Measurements from ENCODE around the gene ACMSD. TPM values are rescaled to one million over a fixed set of nuclear protein-coding genes. Genes with fewer than 3 reads are reported as not detected.

Gene ACMSD
- total RNA-seq (not detected in 2 replicates), polyA plus RNA-seq (not detected in 2 replicates), polyA minus RNA-seq (ENCODE audit: low replicate concordance) (not detected in 2 replicates)
- polyA plus RNA-seq (2012) = not detected in 2 replicates

DNA sequence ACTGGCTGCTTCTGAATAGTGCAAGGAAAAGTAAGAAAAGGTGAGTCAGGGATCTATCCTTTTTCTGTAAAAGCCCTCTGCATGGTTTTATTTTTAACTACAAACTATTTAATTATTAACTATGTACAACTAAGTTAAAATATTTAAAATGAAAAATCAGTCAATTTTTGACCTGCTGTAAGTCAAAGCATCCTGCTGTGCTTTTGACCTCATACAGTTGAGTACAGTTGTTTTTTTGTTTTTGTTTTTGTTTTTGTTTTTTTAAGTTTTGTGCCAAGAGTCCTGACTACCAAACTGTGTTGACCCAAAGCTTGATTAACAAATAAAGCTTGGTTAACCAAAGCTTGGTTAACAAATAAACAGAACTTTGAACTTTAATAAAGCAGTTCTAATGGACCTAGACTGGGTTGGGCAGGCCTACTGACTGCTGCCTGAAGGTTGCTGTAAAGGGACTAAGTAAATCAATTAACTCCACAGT, at the start of gene ACMSD:
Gene ACMSD, plus strand, starts transcription at position 474 of the 478 bp plus-strand sequence. CDS start 67 bp downstream, outside the sequence.
- no peaks in the 10 kb centered on the region for H3K4me1 ChIP-seq (ENCODE audit: control insufficient read depth, extremely low read depth, insufficient read depth, low read length)
- H3K4me2 ChIP-seq (ENCODE audit: extremely low read depth, insufficient read depth, low read length) = no peak within 1 kb of the TSS
- no peaks in the 10 kb centered on the region for H3K9me3 ChIP-seq (ENCODE audit: control insufficient read depth, insufficient read depth, low read depth, low read length)
- no peaks in the 10 kb centered on the region for H3K27me3 ChIP-seq (ENCODE audit: control insufficient read depth, insufficient read depth, low read length)
- TF ChIP-seq, protein P1, sequence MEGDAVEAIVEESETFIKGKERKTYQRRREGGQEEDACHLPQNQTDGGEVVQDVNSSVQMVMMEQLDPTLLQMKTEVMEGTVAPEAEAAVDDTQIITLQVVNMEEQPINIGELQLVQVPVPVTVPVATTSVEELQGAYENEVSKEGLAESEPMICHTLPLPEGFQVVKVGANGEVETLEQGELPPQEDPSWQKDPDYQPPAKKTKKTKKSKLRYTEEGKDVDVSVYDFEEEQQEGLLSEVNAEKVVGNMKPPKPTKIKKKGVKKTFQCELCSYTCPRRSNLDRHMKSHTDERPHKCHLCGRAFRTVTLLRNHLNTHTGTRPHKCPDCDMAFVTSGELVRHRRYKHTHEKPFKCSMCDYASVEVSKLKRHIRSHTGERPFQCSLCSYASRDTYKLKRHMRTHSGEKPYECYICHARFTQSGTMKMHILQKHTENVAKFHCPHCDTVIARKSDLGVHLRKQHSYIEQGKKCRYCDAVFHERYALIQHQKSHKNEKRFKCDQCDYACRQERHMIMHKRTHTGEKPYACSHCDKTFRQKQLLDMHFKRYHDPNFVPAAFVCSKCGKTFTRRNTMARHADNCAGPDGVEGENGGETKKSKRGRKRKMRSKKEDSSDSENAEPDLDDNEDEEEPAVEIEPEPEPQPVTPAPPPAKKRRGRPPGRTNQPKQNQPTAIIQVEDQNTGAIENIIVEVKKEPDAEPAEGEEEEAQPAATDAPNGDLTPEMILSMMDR (conservative IDR thresholded peaks at IDR 0.05 in 1 of 2, IDR thresholded peaks at IDR 0.05 in 1 of 2; ENCODE audit: low read depth in 1 of 2, low read length in 2 of 2) = no peak
- no peak for TF ChIP-seq EZH2 (IDR thresholded peaks at IDR 0.05; ENCODE audit: low read length, missing control alignments)
- no peaks in the 10 kb centered on the region for H3K79me2 ChIP-seq (ENCODE audit: control insufficient read depth, insufficient read depth, low read length)
- H4K20me1 ChIP-seq (ENCODE audit: control insufficient read depth, extremely low read depth, insufficient read depth, low read length) = no peaks in the 10 kb centered on the region
- H3K9ac ChIP-seq (ENCODE audit: insufficient read depth, low read length) = no peak within 1 kb of the TSS
- no peak within 1 kb of the TSS for H3K4me3 ChIP-seq (replicated peaks in 1 of 4; ENCODE audit: control extremely low read depth in 1 of 4, insufficient read depth in 1 of 4, low read depth in 3 of 4, low read length in 4 of 4)
- no peak for DNase-seq (ENCODE audit: low read depth in 2 of 2)
- H3K36me3 ChIP-seq (ENCODE audit: control insufficient read depth, insufficient read depth, low read length) = no peaks in the 10 kb centered on the region
- H2AFZ ChIP-seq (ENCODE audit: low read length) = peak within 1 kb of the TSS; percentile 14
- H3K27ac ChIP-seq (ENCODE audit: insufficient read depth, low read length) = peak within 1 kb of the TSS; percentile 2

DNA sequence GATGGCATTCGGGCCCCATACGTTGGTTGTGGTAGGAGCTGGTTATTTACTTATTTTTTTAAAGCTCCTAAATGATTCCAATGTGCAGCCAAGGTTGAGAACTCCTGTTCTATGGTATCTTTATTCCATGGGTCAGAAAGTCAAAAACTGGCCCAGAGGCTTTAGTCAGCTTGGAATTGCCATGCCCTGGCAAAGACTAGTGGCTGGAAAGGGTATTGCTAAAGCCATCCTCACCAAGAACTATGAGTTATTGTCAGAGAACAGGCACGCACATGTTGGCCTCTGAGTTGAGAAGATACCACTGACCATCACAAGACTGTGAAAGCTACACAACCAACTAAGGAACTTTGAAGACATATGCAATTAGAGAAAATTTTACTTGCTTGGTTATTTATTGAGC, 47.9 kb upstream of the ACMSD start:
- Histone ChIP-seq H3K4me2 (ENCODE audit: extremely low read depth, insufficient read depth, low read length) (no peak overlapping the region), H3K36me3 (ENCODE audit: control insufficient read depth, insufficient read depth, low read length) (no peaks in the 10 kb centered on the region), H3K9me3 (ENCODE audit: control insufficient read depth, insufficient read depth, low read depth, low read length) (no peaks in the 10 kb centered on the region), H3K27ac (ENCODE audit: insufficient read depth, low read length) (no peak overlapping the region), H3K27me3 (ENCODE audit: control insufficient read depth, insufficient read depth, low read length) (peaks cover 4% of the 10 kb centered on the region), H3K9ac (ENCODE audit: insufficient read depth, low read length) (no peak overlapping the region), H3K79me2 (ENCODE audit: control insufficient read depth, insufficient read depth, low read length) (no peaks in the 10 kb centered on the region), H2AFZ (ENCODE audit: low read length) (no peak overlapping the region), H3K4me3 (replicated peaks in 1 of 4; ENCODE audit: control extremely low read depth in 1 of 4, insufficient read depth in 1 of 4, low read depth in 3 of 4, low read length in 4 of 4) (no peak overlapping the region), H4K20me1 (ENCODE audit: control insufficient read depth, extremely low read depth, insufficient read depth, low read length) (no peaks in the 10 kb centered on the region), H3K4me1 (ENCODE audit: control insufficient read depth, extremely low read depth, insufficient read depth, low read length) (no peaks in the 10 kb centered on the region)
- TF ChIP-seq, protein P1 (conservative IDR thresholded peaks at IDR 0.05 in 1 of 2, IDR thresholded peaks at IDR 0.05 in 1 of 2; ENCODE audit: low read depth in 1 of 2, low read length in 2 of 2) = no peak
- TF ChIP-seq EZH2 (IDR thresholded peaks at IDR 0.05; ENCODE audit: low read length, missing control alignments) = no peak
- DNase-seq (ENCODE audit: low read depth in 2 of 2) = no peak

DNA sequence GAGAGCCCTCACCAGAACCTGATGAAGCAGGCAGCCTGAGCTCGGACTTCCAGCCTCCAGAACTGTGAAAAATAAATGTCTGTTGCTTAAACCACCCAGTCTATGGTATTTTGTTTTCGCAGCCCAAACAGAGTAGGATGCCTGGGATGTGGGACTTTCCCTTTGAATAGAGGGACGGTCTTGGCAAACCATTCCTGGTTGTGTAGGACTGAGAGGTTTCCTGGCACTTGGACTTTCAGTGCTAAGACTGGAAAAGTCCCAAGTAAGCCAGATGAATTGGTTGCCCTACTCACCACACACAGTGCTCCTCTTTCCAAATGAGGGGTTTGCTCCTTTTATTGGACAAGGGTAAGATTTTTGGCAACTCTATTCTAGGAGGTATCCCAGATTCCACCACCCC, 46.8 kb upstream of the ACMSD start:
- Histone ChIP-seq H3K9me3 (ENCODE audit: control insufficient read depth, insufficient read depth, low read depth, low read length) (no peaks in the 10 kb centered on the region), H4K20me1 (ENCODE audit: control insufficient read depth, extremely low read depth, insufficient read depth, low read length) (no peaks in the 10 kb centered on the region), H3K4me3 (replicated peaks in 1 of 4; ENCODE audit: control extremely low read depth in 1 of 4, insufficient read depth in 1 of 4, low read depth in 3 of 4, low read length in 4 of 4) (no peak overlapping the region), H3K27me3 (ENCODE audit: control insufficient read depth, insufficient read depth, low read length) (peaks cover 4% of the 10 kb centered on the region), H3K36me3 (ENCODE audit: control insufficient read depth, insufficient read depth, low read length) (no peaks in the 10 kb centered on the region), H3K27ac (ENCODE audit: insufficient read depth, low read length) (no peak overlapping the region), H3K4me1 (ENCODE audit: control insufficient read depth, extremely low read depth, insufficient read depth, low read length) (no peaks in the 10 kb centered on the region), H3K79me2 (ENCODE audit: control insufficient read depth, insufficient read depth, low read length) (no peaks in the 10 kb centered on the region), H3K4me2 (ENCODE audit: extremely low read depth, insufficient read depth, low read length) (no peak overlapping the region), H3K9ac (ENCODE audit: insufficient read depth, low read length) (no peak overlapping the region), H2AFZ (ENCODE audit: low read length) (no peak overlapping the region)
- TF ChIP-seq EZH2 (IDR thresholded peaks at IDR 0.05; ENCODE audit: low read length, missing control alignments) = no peak
- TF ChIP-seq, protein P1 (conservative IDR thresholded peaks at IDR 0.05 in 1 of 2, IDR thresholded peaks at IDR 0.05 in 1 of 2; ENCODE audit: low read depth in 1 of 2, low read length in 2 of 2) = no peak
- peak in 1 of 2 donors; percentile 13 for DNase-seq (ENCODE audit: low read depth in 2 of 2)

Data from fibroblast of lung (primary cell).